ENCODE measurements around the gene SRCAP. TPM values are rescaled to one million over a fixed set of nuclear protein-coding genes. Genes with fewer than 3 reads are reported as not detected.

The SRCAP gene
- total and polyA plus RNA-seq, 2 of the 8 experiments (the other 6 are each of a cell fraction or from before 2014, with no cell fraction given) = 5.5 to 54.3 TPM

GRCh38 chr16:30746638-30747175 is 47.7 kb downstream of the SRCAP start:
- Histone ChIP-seq H2BK5ac (ENCODE audit: low read depth, low read length) (no peak overlapping the region), H3K23ac (ENCODE audit: insufficient read length) (no peak overlapping the region), H3K4ac (replicated peaks; ENCODE audit: insufficient read length, low read depth, low read length) (no peak overlapping the region), H3K4me3 (ENCODE audit: extremely low read depth in 1 of 4, insufficient read depth in 2 of 4, low read depth in 3 of 4, low read length in 4 of 4) (no peak overlapping the region), H4K20me1 (replicated peaks in 1 of 2; ENCODE audit: control insufficient read depth in 1 of 2, insufficient read depth in 2 of 2, low read length in 2 of 2) (peaks cover 3% of the 10 kb centered on the region in 2 experiments), H2BK20ac (ENCODE audit: low read length) (no peak overlapping the region), H3K27me3 (replicated peaks in 1 of 4; ENCODE audit: control insufficient read depth in 3 of 4, extremely low read depth in 1 of 4, insufficient read depth in 3 of 4, low read length in 3 of 4) (no peaks in the 10 kb centered on the region), H3K27ac (ENCODE audit: low read depth, low read length) (no peak overlapping the region), H3K79me1 (ENCODE audit: low read depth, low read length) (peaks cover 8% of the 10 kb centered on the region; the same call in 1 of the 2 replicates), H3K79me2 (ENCODE audit: control insufficient read depth in 1 of 2, insufficient read depth in 2 of 2, low read length in 2 of 2) (peaks cover 0 to 15% of the 10 kb centered on the region in 2 experiments; a peak in 2 of 4 replicates), H3K4me1 (replicated peaks in 1 of 4; ENCODE audit: control insufficient read depth in 3 of 4, insufficient read depth in 4 of 4, low read length in 3 of 4) (peaks cover 0 to 4% (median 0%) of the 10 kb centered on the region in 4 experiments; a peak in 2 of 7 replicates), H3K23me2 (ENCODE audit: low read depth, low read length) (peaks cover 7% of the 10 kb centered on the region; the same call in 1 of the 2 replicates), H3K9ac (replicated peaks in 1 of 4; ENCODE audit: extremely low read depth in 1 of 4, low read depth in 3 of 4, low read length in 3 of 4) (no peak overlapping the region), H3K56ac (replicated peaks; ENCODE audit: insufficient read length, low read depth, low read length) (no peak overlapping the region), H4K8ac (ENCODE audit: extremely low read depth, insufficient read depth, low read length) (no peak overlapping the region), H2AK5ac (ENCODE audit: low read depth, low read length) (no peak overlapping the region), H3K18ac (ENCODE audit: extremely low read depth, low read length) (no peak overlapping the region), H2BK12ac (ENCODE audit: low read depth, low read length) (no peak overlapping the region), H4K5ac (ENCODE audit: insufficient read length, low read depth, low read length) (no peak overlapping the region), H2BK15ac (ENCODE audit: low read length) (no peak overlapping the region), H3K4me2 (ENCODE audit: insufficient read depth in 1 of 2, low read depth in 2 of 2, low read length in 2 of 2) (no peak overlapping the region; a peak in 1 of 4 replicates), H3K36me3 (ENCODE audit: control insufficient read depth in 2 of 4, insufficient read depth in 4 of 4, low read length in 3 of 4) (peaks cover 6 to 21% (median 11%) of the 10 kb centered on the region in 4 experiments; a peak in 7 of 8 replicates), H2BK120ac (replicated peaks; ENCODE audit: low read depth, low read length) (no peak overlapping the region), H3K9me3 (ENCODE audit: insufficient read depth in 2 of 2, low read depth in 1 of 2, low read length in 1 of 2) (no peaks in the 10 kb centered on the region), H2AFZ (ENCODE audit: low read length) (no peak overlapping the region), H3K14ac (ENCODE audit: insufficient read length) (no peak overlapping the region), H4K91ac (replicated peaks; ENCODE audit: insufficient read length, low read length) (no peak overlapping the region)
- POLR2A ChIA-PET (ENCODE audit: partially characterized antibody) = interaction anchor here (1.5 to 7.1 kb wide), 8 partner anchors 9 to 59 kb away, joined by 4 to 92 read pairs (median 10); partner anchors contain the start of genes CFAP119 and RNF40
- FAIRE-seq (no peak), DNase-seq (ENCODE audit: low read depth in 1 of 2, low spot score in 2 of 2) (no peak)
- 92% methylated on average over 9 of the region's 9 CpGs; no CpG with 5 or more reads in 1 of the 2 experiments for WGBS, 2 experiments (ENCODE audit: extremely low coverage in 1 of 2, insufficient coverage in 1 of 2, insufficient read length in 1 of 2, insufficient replicate concordance in 2 of 2, low coverage in 1 of 2, low lambda C conversion rate in 2 of 2, missing lambda C conversion rate in 1 of 2)
- CTCF ChIA-PET (ENCODE audit: partially characterized antibody) = interaction anchor here (1.6 kb wide), 1 partner anchor 14 kb away, joined by 6 read pairs; no protein-coding TSS in a partner anchor
- no peak for TF ChIP-seq KDM5A (IDR thresholded peaks at IDR 0.05; ENCODE audit: low read length)
- TF ChIP-seq TEAD4 (IDR thresholded peaks at IDR 0.05; ENCODE audit: low read depth, low read length) = no peak
- no peak for TF ChIP-seq JUND (IDR thresholded peaks at IDR 0.05; ENCODE audit: low read length)
- no peak for TF ChIP-seq CEBPB (IDR thresholded peaks at IDR 0.05; ENCODE audit: low read depth, low read length)
- TF ChIP-seq POLR2A (IDR thresholded peaks at IDR 0.05; ENCODE audit: control extremely low read depth in 1 of 2, low read depth in 2 of 2, low read length in 2 of 2) = no peak
- no peak for TF ChIP-seq CBX5 (IDR thresholded peaks at IDR 0.05; ENCODE audit: low read depth, low read length)
- no peak for TF ChIP-seq CTCF (IDR thresholded peaks at IDR 0.05; ENCODE audit: control extremely low read depth in 1 of 3, insufficient read depth in 1 of 3, low read depth in 1 of 3, low read length in 3 of 3)
- no peak for TF ChIP-seq RFX5 (IDR thresholded peaks at IDR 0.05; ENCODE audit: borderline replicate concordance, low read depth, low read length)
- no peak for TF ChIP-seq RNF2 (IDR thresholded peaks at IDR 0.05; ENCODE audit: borderline replicate concordance, low read depth, low read length, missing control alignments, poor library complexity, severe bottlenecking)
- no peak for TF ChIP-seq FOSL1 (IDR thresholded peaks at IDR 0.05; ENCODE audit: insufficient read depth, low read depth, low read length)
- no peak for TF ChIP-seq YY1 (IDR thresholded peaks at IDR 0.05; ENCODE audit: low read depth, low read length)

Measured in H1 (cell line).